Heart left ventricle (tissue), 13 donors: ENCODE results near the gene GRIN2A.

Experiments used
- POLR2A ChIP-seq, 2 donors: fragments of 450-650 bp; IDR thresholded peaks; one replicate each; pipeline ENCODE4 v1.6.1; 2017; ENCODE audit warnings: antibody characterized with exemption in 2 of 2, mild to moderate bottlenecking in 2 of 2, moderate library complexity in 2 of 2
- TF ChIP-seq, protein P1 (sequence below), 12 donors: fragments of 200-600 bp; sonication (generic) in 4 of 12; IDR thresholded peaks; one replicate each; pipeline versions ENCODE4 v1.5.0 to v1.8.0; 2018 to 2022; ENCODE audit warnings: antibody characterized with exemption in 12 of 12, mild to moderate bottlenecking in 5 of 12
- donor health status: ischemic (EF 13 %, LVEDD 7.1; RV severe dilation, severe dysfunction).
- donor health status: DM: no; HTN: yes; CAD: no.
- donor health status: DM: no; HTN: no; CAD: no.
- donor health status: ischemic (EF 25% LVEDD 6.9; RV normal size, moderate dysfunction).
- donor health status: ischemic (EF 25% LVEDD 5.7; RV mildly dilated, moderate dysfunction).
- donor health status: ischemic (EF 35%, LVEDD 5.7; RV mildly dilated, moderate dysfunction).
- donor health status: nonischemic (EF 11% LVEDD 7.7; RV severe dilation, severe dysfunction).
- donor health status: DM: yes; HTN: yes; CAD: no.
- donor health status: PGD.
- donor health status: ischemic (EF 29% LVEDD 5.4; RV normal size, mild dysfunction).
- donor health status: nonischemic (EF 23%, LVEDD 6.1; RV moderate dilation, normal function).

DNA sequence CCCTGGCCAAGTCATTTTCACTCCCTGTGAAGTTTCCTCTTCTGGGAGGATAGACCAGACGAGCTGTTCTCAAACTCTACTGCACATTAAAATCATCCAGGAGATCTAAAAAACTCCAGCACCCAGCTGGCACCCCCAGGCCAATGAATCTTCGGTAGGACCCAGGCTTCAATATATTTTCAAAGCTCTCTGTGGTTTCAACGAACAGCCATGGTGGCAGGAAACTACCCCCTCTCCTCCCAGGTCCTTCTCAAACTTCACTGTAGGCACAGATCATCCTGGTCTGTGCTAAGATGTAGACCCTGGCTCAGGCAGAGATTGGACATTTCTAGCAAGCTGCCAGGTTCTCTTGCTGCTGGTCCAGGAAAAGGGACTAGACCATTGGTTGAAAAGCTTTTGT, 38.7 kb upstream of the GRIN2A start:
- TF ChIP-seq POLR2A (IDR thresholded peaks at IDR 0.05): no peak
- TF ChIP-seq, protein P1, sequence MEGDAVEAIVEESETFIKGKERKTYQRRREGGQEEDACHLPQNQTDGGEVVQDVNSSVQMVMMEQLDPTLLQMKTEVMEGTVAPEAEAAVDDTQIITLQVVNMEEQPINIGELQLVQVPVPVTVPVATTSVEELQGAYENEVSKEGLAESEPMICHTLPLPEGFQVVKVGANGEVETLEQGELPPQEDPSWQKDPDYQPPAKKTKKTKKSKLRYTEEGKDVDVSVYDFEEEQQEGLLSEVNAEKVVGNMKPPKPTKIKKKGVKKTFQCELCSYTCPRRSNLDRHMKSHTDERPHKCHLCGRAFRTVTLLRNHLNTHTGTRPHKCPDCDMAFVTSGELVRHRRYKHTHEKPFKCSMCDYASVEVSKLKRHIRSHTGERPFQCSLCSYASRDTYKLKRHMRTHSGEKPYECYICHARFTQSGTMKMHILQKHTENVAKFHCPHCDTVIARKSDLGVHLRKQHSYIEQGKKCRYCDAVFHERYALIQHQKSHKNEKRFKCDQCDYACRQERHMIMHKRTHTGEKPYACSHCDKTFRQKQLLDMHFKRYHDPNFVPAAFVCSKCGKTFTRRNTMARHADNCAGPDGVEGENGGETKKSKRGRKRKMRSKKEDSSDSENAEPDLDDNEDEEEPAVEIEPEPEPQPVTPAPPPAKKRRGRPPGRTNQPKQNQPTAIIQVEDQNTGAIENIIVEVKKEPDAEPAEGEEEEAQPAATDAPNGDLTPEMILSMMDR (IDR thresholded peaks at IDR 0.05): no peak
